GM10266 (cell line): Measurements from ENCODE around the gene EPB41L3.

Source experiments
- DNase-seq: peaks from one replicate; pipeline ENCODE4 v3.0.0; 2012; ENCODE audit errors: extremely low spot score
- TF ChIP-seq, protein P1 (sequence below): IDR thresholded peaks from 2 replicates; pipeline ENCODE4 v1.5.1; 2012; ENCODE audit warnings: mild to moderate bottlenecking, low read depth; ENCODE audit not compliant: control insufficient read depth, insufficient read depth; ENCODE audit errors: missing control alignments

The EPB41L3 gene

DNA sequence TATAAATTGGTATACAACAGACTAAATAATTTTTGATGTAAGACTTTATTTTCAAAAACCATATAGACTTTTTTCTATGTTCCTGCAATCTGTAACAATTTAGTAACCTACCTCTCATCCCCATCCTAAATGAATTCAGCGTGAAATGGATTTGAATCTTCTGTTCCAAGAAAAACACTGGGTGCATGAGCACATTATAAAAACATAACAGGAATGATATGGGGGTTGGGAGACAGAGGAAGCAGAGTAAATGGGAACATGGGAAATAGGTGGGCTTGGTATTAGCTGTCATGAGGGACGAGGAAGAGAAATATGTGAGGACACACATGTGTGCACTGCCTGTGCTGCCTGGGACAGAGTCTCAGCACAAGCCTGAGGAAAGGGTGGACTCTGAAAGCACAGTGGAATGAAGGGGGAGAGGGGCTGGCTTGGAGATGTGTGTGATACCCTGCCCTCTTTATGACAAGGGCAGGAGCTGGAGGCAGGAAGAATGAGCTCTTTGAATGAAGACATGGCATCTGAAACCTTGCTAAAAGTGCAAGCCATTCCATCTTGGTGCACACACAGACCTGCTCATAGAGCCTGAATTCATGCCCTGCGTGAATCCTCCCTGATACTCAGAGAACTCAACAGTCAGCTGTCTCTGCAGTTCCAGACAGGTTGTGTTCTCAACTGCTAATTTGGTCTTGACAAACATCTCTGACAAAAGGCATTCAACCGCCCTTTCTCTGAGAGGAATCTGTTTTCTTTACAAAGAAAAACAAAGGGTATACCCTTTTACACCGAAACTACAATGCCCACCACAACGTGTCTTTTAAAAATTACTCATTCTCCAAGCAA lies 66.6 kb downstream of the EPB41L3 start:
- no peak for DNase-seq
- TF ChIP-seq, protein P1, sequence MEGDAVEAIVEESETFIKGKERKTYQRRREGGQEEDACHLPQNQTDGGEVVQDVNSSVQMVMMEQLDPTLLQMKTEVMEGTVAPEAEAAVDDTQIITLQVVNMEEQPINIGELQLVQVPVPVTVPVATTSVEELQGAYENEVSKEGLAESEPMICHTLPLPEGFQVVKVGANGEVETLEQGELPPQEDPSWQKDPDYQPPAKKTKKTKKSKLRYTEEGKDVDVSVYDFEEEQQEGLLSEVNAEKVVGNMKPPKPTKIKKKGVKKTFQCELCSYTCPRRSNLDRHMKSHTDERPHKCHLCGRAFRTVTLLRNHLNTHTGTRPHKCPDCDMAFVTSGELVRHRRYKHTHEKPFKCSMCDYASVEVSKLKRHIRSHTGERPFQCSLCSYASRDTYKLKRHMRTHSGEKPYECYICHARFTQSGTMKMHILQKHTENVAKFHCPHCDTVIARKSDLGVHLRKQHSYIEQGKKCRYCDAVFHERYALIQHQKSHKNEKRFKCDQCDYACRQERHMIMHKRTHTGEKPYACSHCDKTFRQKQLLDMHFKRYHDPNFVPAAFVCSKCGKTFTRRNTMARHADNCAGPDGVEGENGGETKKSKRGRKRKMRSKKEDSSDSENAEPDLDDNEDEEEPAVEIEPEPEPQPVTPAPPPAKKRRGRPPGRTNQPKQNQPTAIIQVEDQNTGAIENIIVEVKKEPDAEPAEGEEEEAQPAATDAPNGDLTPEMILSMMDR: no peak

DNA sequence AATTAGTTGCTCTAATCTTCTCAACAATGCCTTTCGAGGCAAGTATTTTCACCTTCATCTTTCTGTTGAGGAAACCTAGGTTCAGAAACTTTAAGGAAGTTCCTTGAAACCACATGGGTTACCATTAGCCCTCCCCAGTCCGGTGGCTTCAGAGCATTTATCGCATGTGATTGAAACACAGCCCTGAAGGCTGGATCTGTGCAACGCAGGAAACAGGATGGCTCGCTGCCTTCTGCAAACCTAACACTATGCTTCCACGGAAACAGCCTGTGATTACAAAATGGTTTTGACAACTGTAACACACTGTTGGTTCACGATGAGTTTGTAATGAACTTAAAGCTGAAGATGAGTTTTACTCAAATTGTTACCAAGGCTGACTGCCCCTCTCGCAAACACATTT lies 68.5 kb downstream of the EPB41L3 start:
- no peak for DNase-seq
- TF ChIP-seq, protein P1: no peak

DNA sequence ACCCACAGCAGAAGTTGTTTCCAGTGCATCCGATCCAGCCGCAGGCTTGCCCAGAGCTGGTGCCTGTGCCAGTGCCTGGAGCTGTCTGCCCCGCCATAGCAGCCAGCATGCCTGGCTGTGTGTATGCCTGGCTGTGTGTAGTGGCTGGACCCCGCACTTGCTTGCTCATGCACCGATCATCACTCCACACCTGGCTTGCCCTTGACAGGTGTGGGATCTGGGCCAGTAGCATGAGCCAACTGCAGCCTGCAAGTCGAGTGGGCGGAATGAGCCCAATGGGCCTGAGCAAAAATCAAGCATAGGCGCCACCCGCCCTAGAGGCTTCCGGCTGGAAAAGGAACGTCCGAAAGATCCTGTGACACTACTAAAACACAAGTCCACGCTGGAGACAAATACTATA lies 74.5 kb downstream of the EPB41L3 start:
- TF ChIP-seq, protein P1: no peak
- no peak for DNase-seq

DNA sequence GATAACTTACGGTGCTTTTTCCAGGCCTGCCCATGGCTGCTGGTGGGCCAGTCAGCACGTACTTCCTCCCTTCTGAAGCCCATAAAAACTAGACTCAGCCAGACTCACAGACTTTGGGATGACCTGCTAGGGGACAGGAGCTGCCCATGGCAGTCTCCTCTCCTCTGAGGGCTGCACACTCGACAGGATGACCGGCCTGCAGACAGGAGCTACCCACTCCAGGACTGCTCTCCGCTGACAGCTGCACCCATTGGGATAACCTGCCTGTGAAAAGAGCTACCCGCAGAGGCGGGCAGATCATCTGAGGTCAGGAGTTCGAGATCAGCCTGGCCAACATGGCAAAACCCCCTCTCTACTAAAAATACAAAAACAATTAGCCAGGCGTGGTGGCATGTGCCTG lies 75.4 kb downstream of the EPB41L3 start:
- no peak for DNase-seq
- TF ChIP-seq, protein P1: no peak

DNA sequence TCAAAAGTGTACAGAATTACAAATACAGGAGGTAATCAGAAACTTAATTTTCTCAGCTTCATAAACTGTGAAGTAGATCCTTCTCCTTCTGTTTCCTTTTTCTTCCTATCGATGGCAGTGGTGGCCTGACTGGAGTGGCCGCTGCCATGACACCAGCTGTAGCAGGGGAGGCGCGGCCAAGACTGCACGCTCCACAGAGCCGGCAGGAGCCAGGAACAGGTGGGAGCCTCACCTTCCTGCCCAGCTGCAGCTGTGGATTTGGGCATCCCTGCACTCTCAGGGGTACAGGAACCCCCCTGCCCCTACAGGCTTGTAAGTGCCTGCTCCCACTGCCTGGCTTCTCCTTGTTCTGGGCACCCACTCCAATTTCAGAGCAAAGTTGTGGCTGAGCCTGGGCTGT lies 76.1 kb downstream of the EPB41L3 start:
- DNase-seq: no peak
- TF ChIP-seq, protein P1: no peak

DNA sequence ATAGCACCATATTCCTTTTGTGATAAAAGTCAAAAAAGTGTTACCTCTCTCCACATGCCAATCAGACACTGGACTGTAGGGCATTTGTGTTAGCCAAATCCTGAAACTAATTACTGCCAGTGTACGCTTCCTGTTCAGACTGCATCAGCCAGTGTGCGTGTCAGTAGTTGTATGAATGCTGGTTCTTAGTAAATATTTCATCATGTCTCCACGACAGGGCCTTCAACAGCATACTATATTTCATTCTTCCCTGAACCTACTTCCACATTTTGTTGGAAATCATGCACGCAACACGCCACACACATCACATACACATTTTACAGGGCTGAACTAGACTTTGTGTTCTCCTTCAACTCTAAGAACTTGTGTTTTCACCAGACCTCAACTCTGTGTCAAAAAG lies 77.5 kb downstream of the EPB41L3 start:
- TF ChIP-seq, protein P1: no peak
- DNase-seq: no peak

DNA sequence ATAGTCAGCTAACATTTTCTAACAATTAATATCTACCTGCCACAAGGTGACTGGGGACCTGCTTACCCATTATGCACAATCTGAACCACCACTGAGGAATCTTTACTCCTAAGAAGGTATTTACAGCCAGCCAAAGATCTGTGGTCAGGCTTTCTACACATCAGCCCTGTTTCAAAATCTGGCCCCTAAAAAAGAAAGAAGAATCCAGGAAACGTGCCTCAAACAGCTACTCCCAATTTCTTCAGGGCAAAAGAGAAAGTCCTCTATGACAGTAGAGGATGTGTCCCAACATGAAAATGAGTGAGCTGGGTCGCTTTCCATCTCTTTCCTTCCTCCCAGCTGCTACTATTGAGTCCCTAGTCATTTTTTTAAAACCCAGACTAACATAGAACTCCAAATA lies 79.5 kb downstream of the EPB41L3 start:
- no peak for DNase-seq
- TF ChIP-seq, protein P1: no peak
